ENCODE data around the gene TRA2B.

- TF ChIP-seq CTCF (IDR thresholded peaks at IDR 0.05) (no peak), POLR2A (IDR thresholded peaks at IDR 0.05) (no peak)
Measured at GRCh38 chr3:185976100-185976499, 38.3 kb upstream of the TRA2B start.

Measured in thyroid gland (tissue), 4 donors.